K562 (cell line): ENCODE data around the gene PREX1. TPM values are rescaled to one million over a fixed set of nuclear protein-coding genes. Genes with fewer than 3 reads are reported as not detected.

ENCODE experiments used
- BDP1 ChIP-seq: IDR thresholded peaks from 3 replicates; pipeline ENCODE4 v1.6.1; 2011; ENCODE audit not compliant: insufficient read length, insufficient read depth
- CREM ChIP-seq: IDR thresholded peaks from 2 replicates; pipeline ENCODE4 v1.6.1; 2014; ENCODE audit warnings: antibody characterized with exemption, low read depth
- POLR3A ChIP-seq: IDR thresholded peaks from 2 replicates; pipeline ENCODE4 v1.6.1; 2011; ENCODE audit warnings: borderline replicate concordance, mild to moderate bottlenecking, moderate library complexity; ENCODE audit not compliant: insufficient read length, insufficient read depth; ENCODE audit errors: extremely low read depth
- RAD21 ChIP-seq, 2 experiments: fragments of 250-450 bp in 1 of 2; fragments of 450-650 bp in 1 of 2; sonication (Bioruptor Pico) in 1 of 2; formaldehyde crosslinking in 1 of 2; IDR thresholded peaks in 1 of 2; conservative IDR thresholded peaks in 1 of 2; 2 replicates each; pipeline versions ENCODE4 v1.4.0 to v1.8.0; 2020 to 2022; ENCODE audit warnings: mild to moderate bottlenecking in 2 of 2, moderate library complexity in 1 of 2
- SMC3 ChIP-seq: conservative IDR thresholded peaks from 2 replicates; pipeline ENCODE4 v1.6.1; 2011; ENCODE audit warnings: low read depth, low read length, improper control_type of control experiment; ENCODE audit not compliant: insufficient read depth
- SRSF7 ChIP-seq: fragments of 200-400 bp; formaldehyde crosslinking; optimal IDR thresholded peaks from 2 replicates; pipeline ENCODE3; 2017; ENCODE audit warnings: mild to moderate bottlenecking, low read depth, low read length
- ZNF134 ChIP-seq: fragments of 250-450 bp; sonication (Bioruptor Pico); conservative IDR thresholded peaks from 2 replicates; pipeline ENCODE4 v1.4.0; 2020
- ZNF311 ChIP-seq: fragments of 250-450 bp; sonication (Bioruptor Pico); IDR thresholded peaks from 2 replicates; pipeline ENCODE4 v1.4.0; 2020; ENCODE audit warnings: mild to moderate bottlenecking, moderate library complexity
- ZNF583 ChIP-seq: fragments of 250-450 bp; sonication (Bioruptor Pico); IDR thresholded peaks from 2 replicates; pipeline ENCODE4 v1.4.0; 2020
- polyA plus RNA-seq, 8 experiments: library from polyadenylated mRNA; depleted of rRNA in 4 of 8; stranded (reverse) in 5 of 8; unstranded in 3 of 8; fragments of >200 nt; fragmentation: Nextera tagmentation in 2 of 8; fragmentation: Illumina TruSeq in 1 of 8; extraction: Ambion mirVana in 2 of 8; extraction: Trizol in 1 of 8; gene quantifications; 2 replicates each; pipeline versions ENCODE4 v1.2.1 to v1.2.3, GENCODE V29; 2011 to 2014; ENCODE audit warnings: inconsistent platforms in 1 of 8, missing spikeins in 1 of 8
- total RNA-seq, 7 experiments: library from RNA; depleted of rRNA in 6 of 7; stranded (reverse); fragments of >200 nt in 6 of 7; fragmentation: Illumina TruSeq in 2 of 7; extraction: Trizol in 2 of 7; gene quantifications; 2 replicates each; pipeline versions ENCODE4 v1.2.1 to v1.2.3, GENCODE V29; 2011 to 2021; ENCODE audit warnings: low replicate concordance in 1 of 7
- TF ChIP-seq, protein P1 (sequence below): IDR thresholded peaks from 2 replicates; pipeline ENCODE4 v1.6.1; 2011; ENCODE audit warnings: borderline replicate concordance, low read depth, mild to moderate bottlenecking, moderate library complexity, low read length; ENCODE audit not compliant: insufficient read depth, poor library complexity, severe bottlenecking
- TF ChIP-seq, protein P2 (sequence below): fragments of 250-450 bp; sonication (Bioruptor Pico); IDR thresholded peaks from 2 replicates; pipeline ENCODE4 v1.4.0; 2020; ENCODE audit warnings: mild to moderate bottlenecking, moderate library complexity
- TF ChIP-seq, protein P3 (sequence below), 3 experiments: IDR thresholded peaks in 2 of 3; conservative IDR thresholded peaks in 1 of 3; 2 replicates each; pipeline ENCODE4 v1.5.1; 2011 to 2012; ENCODE audit warnings: low read length in 3 of 3, mild to moderate bottlenecking in 3 of 3, control low read depth in 2 of 3, improper control_type of control experiment in 1 of 3, inconsistent platforms in 1 of 3, low read depth in 1 of 3, mixed read lengths in 1 of 3, moderate library complexity in 1 of 3; ENCODE audit not compliant: insufficient read depth in 2 of 3
- TF ChIP-seq, protein P4 (sequence below): fragments of 450-650 bp; formaldehyde crosslinking; conservative IDR thresholded peaks from 2 replicates; pipeline ENCODE4 v1.4.0; 2022; ENCODE audit warnings: mild to moderate bottlenecking, missing genetic modification characterization

Gene PREX1
- total and polyA plus RNA-seq, 9 of the 15 experiments (the other 6 are each of a cell fraction or from before 2014, with no cell fraction given): 0.37 to 10.4 (median 4.8) TPM

DNA sequence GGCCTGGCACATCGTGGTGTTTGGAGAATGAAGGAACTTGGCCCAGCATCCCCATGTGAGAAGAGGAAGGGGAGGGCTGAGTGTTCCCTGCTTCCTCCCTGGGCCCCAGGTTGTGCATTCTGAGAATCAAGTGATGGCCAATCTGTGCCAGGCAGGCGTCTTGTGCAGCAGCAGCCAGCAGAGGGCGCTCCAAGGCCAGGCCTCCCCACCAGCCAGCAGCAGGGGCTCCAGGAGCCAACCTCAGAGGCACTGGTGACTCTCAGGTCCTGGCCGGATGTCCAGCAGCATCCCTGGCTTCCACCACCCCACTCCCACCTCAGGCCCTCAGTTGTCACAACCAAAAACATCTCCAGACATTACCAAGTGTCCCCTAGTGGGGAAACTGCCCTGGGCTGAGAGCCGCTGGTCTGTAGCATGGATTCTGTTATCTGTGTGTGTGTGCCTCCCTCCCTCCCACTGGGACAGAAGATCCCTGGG lies 192.0 kb downstream of the PREX1 start (continued):
- TF ChIP-seq, protein P1, sequence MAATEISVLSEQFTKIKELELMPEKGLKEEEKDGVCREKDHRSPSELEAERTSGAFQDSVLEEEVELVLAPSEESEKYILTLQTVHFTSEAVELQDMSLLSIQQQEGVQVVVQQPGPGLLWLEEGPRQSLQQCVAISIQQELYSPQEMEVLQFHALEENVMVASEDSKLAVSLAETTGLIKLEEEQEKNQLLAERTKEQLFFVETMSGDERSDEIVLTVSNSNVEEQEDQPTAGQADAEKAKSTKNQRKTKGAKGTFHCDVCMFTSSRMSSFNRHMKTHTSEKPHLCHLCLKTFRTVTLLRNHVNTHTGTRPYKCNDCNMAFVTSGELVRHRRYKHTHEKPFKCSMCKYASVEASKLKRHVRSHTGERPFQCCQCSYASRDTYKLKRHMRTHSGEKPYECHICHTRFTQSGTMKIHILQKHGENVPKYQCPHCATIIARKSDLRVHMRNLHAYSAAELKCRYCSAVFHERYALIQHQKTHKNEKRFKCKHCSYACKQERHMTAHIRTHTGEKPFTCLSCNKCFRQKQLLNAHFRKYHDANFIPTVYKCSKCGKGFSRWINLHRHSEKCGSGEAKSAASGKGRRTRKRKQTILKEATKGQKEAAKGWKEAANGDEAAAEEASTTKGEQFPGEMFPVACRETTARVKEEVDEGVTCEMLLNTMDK: peak; percentile 21
- TF ChIP-seq, protein P2, sequence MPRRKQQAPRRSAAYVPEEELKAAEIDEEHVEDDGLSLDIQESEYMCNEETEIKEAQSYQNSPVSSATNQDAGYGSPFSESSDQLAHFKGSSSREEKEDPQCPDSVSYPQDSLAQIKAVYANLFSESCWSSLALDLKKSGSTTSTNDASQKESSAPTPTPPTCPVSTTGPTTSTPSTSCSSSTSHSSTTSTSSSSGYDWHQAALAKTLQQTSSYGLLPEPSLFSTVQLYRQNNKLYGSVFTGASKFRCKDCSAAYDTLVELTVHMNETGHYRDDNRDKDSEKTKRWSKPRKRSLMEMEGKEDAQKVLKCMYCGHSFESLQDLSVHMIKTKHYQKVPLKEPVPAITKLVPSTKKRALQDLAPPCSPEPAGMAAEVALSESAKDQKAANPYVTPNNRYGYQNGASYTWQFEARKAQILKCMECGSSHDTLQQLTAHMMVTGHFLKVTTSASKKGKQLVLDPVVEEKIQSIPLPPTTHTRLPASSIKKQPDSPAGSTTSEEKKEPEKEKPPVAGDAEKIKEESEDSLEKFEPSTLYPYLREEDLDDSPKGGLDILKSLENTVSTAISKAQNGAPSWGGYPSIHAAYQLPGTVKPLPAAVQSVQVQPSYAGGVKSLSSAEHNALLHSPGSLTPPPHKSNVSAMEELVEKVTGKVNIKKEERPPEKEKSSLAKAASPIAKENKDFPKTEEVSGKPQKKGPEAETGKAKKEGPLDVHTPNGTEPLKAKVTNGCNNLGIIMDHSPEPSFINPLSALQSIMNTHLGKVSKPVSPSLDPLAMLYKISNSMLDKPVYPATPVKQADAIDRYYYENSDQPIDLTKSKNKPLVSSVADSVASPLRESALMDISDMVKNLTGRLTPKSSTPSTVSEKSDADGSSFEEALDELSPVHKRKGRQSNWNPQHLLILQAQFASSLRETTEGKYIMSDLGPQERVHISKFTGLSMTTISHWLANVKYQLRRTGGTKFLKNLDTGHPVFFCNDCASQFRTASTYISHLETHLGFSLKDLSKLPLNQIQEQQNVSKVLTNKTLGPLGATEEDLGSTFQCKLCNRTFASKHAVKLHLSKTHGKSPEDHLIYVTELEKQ (CRISPR knock-in tag): no peak
- TF ChIP-seq POLR3A (no peak), SMC3 (peak; percentile 81), RAD21 (CRISPR knock-in tag; conservative IDR thresholded peaks at IDR 0.05 in 1 of 2, IDR thresholded peaks at IDR 0.05 in 1 of 2) (peak; percentile 65 to 85), CREM (0 out of 2 replicates have a peak, but pooled peaks have one; percentile 20), BDP1 (no peak), ZNF583 (CRISPR knock-in tag) (no peak), SRSF7 (no peak), ZNF311 (CRISPR knock-in tag) (no peak), ZNF134 (CRISPR knock-in tag) (no peak)
- TF ChIP-seq, protein P3, sequence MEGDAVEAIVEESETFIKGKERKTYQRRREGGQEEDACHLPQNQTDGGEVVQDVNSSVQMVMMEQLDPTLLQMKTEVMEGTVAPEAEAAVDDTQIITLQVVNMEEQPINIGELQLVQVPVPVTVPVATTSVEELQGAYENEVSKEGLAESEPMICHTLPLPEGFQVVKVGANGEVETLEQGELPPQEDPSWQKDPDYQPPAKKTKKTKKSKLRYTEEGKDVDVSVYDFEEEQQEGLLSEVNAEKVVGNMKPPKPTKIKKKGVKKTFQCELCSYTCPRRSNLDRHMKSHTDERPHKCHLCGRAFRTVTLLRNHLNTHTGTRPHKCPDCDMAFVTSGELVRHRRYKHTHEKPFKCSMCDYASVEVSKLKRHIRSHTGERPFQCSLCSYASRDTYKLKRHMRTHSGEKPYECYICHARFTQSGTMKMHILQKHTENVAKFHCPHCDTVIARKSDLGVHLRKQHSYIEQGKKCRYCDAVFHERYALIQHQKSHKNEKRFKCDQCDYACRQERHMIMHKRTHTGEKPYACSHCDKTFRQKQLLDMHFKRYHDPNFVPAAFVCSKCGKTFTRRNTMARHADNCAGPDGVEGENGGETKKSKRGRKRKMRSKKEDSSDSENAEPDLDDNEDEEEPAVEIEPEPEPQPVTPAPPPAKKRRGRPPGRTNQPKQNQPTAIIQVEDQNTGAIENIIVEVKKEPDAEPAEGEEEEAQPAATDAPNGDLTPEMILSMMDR (IDR thresholded peaks at IDR 0.05 in 2 of 3, conservative IDR thresholded peaks at IDR 0.05 in 1 of 3; ENCODE audit: insufficient read depth in 2 of 3, low read depth in 1 of 3, low read length in 3 of 3): peak; percentile 89 to 96 (median 89)
- TF ChIP-seq, protein P4, sequence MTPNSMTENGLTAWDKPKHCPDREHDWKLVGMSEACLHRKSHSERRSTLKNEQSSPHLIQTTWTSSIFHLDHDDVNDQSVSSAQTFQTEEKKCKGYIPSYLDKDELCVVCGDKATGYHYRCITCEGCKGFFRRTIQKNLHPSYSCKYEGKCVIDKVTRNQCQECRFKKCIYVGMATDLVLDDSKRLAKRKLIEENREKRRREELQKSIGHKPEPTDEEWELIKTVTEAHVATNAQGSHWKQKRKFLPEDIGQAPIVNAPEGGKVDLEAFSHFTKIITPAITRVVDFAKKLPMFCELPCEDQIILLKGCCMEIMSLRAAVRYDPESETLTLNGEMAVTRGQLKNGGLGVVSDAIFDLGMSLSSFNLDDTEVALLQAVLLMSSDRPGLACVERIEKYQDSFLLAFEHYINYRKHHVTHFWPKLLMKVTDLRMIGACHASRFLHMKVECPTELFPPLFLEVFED (CRISPR knock-in tag): no peak
- TF ChIP-seq, all 486 proteins: peak for 12
